Measurements from ENCODE around the gene VSIG10.
A peak's percentile ranks its signal among the peaks of the same experiment; 100 is the strongest.
"Not testable (repeated sequence)": the region's sequence is repeated elsewhere in the genome, so short reads cannot be mapped to it uniquely, and the experiment has no call there.

VSIG10 gene, protein sequence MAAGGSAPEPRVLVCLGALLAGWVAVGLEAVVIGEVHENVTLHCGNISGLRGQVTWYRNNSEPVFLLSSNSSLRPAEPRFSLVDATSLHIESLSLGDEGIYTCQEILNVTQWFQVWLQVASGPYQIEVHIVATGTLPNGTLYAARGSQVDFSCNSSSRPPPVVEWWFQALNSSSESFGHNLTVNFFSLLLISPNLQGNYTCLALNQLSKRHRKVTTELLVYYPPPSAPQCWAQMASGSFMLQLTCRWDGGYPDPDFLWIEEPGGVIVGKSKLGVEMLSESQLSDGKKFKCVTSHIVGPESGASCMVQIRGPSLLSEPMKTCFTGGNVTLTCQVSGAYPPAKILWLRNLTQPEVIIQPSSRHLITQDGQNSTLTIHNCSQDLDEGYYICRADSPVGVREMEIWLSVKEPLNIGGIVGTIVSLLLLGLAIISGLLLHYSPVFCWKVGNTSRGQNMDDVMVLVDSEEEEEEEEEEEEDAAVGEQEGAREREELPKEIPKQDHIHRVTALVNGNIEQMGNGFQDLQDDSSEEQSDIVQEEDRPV

DNA sequence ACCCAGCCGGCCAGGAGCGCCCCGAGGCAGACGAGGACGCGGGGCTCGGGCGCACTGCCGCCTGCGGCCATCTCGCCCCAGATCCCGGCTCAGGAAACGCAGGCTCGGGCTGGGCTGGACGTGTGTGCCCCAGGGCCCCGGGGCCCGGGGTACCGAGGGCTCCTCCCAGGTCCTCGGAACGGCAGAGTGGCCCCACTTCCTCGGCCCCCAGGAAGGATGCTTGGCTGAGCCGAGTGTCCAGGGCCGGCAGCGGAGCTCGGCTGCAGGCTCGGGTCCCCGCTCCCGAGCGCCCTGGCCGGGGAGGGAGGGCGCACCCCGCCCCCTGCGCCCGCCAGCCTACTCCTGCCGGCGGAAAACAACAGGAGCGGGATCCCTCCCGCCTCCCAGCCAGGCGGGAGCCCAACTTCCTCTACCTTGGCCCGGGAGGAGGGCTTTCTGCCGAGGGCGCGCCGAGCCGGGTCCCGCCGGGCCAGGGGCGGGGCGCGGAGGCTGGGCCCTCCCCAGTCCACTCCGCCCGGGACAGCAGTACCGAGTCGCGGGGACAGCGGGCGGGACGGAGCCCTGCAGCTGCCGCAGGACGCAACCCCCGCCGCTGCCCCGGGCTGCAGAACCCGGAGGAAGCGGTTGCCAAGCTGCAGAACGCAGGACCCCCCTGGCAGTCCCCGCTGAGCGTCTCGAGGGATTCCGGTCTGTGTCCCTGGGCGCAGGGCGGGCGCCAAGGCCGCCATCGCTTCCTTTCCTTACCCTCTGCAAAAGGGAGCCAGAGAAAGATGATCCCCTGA is at the start of gene VSIG10:
VSIG10 (minus strand) TSS at position 411 of the 782 bp plus-strand sequence; CDS start at position 71, 340 bp downstream.
- DNase-seq: peak; percentile 62

DNA sequence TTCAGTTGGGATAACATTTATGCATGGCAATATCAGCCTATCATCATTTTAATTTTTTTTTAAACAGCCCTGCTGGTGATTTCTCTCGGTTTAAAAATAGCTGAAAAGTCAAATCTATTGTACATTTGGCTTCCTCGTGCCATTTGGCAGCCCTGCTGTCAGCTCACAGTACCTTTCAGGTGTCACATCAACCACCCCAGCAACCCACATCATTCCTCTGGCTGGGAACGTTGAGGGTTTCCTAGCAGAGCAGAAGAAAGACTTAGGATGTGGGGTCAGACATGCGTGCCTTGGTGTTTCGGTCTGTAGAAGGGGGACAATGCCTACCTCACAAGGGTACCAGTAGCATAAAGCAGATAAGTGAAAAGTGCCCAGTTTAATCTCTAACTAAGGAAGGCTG is 47.9 kb upstream of the VSIG10 start:
- DNase-seq: no peak

GRCh38 chr12:118150625-118151024 is 46.8 kb upstream of the VSIG10 start:
- DNase-seq: peak; percentile 10

- no peak for DNase-seq
These were observed 44.5 kb upstream of the VSIG10 start for GRCh38 chr12:118148287-118148686.

- DNase-seq: no peak
These were observed 42.0 kb upstream of the VSIG10 start for GRCh38 chr12:118145798-118146156.

DNA sequence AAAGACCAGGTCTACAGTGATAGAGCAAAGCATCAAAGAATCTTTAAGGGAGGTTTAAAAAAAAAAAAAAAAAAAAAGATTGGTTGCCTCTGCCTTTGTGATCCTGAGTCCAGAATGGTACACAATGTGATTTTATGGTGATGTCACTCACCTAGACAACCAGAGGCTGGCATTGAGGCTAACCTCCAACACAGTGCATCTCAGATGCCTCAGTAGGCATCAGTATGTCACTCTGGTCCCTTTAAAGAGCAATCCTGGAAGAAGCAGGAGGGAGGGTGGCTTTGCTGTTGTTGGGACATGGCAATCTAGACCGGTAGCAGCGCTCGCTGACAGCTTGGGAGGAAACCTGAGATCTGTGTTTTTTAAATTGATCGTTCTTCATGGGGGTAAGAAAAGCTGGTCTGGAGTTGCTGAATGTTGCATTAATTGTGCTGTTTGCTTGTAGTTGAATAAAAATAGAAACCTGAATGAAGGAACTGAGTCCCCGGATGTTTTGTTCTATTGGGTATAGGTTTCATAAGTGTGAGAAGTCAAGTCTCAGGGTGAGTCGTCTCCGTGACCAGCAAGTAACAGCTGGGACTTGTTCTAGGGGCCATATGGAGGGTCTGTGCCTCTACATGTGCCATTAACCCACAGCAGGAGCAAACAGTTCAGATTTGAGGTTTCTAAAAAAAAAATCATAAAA is 41.4 kb upstream of the VSIG10 start:
- DNase-seq: no peak

GRCh38 chr12:118144499-118144898 is 40.7 kb upstream of the VSIG10 start:
- DNase-seq: no peak

- no peak for DNase-seq
These were observed 37.0 kb upstream of the VSIG10 start for GRCh38 chr12:118140825-118141224.

- DNase-seq: no peak
These were observed 33.4 kb upstream of the VSIG10 start for GRCh38 chr12:118137148-118137678.

GRCh38 chr12:118136559-118137003 is 32.8 kb upstream of the VSIG10 start:
- DNase-seq: peak; percentile 45

DNA sequence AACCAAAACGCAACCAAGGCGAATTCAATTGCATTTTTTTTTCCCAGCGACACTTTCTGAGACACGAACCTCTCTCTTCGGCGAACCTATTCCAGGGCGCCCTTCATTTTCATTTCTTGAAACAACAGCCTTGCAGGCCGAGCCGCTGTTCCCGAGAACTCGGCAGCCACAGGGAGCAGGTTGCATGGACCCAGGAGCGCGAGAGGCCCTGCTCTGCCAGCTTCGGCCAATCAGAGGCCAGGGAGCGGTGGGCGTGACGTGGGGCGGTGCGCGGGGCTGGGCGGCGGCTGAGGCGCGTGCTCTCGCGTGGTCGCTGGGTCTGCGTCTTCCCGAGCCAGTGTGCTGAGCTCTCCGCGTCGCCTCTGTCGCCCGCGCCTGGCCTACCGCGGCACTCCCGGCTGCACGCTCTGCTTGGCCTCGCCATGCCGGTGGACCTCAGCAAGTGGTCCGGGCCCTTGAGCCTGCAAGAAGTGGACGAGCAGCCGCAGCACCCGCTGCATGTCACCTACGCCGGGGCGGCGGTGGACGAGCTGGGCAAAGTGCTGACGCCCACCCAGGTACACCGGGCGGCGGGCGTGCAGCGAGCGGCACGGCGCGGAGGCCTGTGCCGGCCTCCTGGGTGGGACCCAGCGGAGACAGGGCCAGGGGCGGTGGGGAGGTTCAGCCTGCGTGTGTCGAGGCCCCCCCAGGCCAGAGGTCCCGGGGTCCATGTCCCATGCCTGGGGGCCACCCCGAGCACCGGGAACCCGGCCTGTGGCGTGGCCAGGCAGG is 32.2 kb upstream of the VSIG10 start, which contains the start of gene PEBP1:
PEBP1 (plus strand) TSS at position 337 of the 771 bp plus-strand sequence; CDS start at position 423, 86 bp downstream.
- peak; percentile 97 for DNase-seq

DNA sequence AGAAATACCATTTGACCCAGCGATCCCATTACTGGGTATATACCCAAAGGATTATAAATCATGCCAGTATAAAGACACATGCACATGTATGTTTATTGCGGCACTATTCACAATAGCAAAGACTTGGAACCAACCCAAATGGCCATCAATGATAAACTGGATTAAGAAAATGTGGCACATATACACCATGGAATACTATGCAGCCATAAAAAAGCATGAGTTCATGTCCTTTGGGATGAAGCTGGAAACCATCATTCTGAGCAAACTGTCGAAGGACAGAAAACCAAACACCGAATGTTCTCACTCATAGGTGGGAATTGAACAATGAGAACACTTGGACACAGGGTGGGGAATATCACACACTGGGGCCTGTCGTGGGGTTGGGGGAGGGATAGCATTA is 25.6 kb upstream of the VSIG10 start:
- DNase-seq: not testable (repeated sequence)

DNA sequence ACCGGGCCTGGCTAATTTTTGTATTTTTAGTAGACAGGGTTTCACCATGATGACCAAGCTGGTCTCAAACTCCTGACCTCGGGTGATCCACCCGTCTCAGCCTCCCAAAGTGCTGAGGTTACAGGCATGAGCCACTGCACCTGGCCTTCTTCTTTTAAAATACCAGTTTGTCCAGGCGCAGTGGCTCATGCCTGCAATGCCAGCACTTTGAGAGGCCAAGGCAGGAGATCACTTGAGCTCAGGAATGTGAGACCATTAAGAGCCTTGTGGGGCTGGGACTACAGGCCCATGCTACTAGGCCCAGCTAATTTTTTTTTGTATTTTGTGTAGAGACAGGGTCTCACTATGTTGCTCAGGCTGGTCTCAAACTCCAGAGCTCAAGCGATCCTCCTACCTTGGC is 24.1 kb upstream of the VSIG10 start:
- DNase-seq: no peak

DNA sequence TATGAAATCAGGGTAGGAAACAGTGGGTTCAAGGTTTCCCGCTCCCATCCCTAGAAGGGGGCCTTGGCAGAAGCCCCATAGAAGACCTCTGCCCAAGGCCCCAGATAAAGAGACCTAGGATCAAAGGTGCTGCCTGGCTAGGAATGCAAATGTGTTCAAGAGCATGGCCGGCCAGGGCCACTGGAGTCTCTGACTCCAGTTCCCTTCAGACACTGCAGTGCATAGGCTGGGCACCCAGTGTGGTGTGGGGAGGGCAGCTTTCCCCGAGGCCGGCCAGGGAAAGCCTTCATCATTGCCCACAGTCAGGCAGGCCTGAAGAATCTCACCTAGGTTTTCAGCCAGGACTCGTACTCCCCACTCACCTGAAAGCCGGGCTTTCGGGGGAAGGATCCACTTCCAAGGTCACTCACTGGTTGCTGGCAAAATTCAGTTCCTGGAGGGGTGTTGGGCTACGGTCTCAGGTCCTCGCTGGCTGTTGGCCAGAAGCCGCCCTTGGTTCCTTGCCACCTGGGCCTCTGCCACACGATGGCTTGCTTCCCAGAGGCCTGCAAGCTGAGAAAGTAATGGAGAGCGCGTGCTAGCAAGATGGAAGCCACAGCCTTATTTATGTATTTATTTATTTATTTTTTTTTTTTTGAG is 22.4 kb upstream of the VSIG10 start:
- peak; percentile 16 for DNase-seq

DNA sequence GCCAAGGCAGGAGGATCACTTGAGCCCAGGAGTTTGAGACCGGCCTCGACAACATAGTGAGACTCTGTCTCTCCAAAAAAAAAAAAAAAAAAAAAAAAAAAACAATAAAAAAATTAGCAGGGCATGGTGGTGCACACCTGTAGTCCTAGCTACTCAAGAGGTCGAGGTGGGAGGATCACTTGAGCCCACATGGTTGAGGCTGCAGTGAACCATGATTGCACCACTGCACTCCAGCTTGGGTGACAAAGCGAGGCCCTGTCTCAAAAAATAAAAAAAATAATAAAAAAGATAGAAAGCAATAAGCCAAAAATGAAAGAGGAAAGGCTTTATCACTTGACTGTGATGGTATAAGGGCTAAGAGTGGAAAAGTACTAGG is 21.9 kb upstream of the VSIG10 start:
- DNase-seq: no peak

DNA sequence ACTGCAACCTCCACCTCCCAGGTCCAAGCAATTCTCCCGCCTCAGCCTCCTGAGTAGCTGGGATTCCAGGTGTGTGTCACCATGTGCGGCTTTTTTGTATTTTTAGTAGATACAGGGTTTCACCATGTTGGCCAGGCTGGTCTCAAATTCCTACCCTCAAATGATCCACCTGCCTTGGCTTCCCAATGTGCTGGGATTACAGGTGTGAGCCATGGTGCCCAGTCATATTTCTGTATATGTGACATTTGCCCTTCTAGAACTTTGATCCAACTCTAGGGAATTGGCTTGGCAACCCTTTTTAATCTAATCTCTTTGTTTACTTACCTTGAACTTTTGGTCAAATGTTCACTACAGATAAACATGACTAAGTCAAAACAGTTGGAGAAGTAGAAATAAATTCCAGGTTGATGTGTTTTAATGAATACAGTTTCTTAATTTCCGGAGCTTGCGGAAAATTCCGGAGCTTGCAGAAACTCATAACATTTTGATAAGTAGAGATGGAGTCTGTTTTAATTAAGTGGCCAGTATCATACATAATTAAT is 20.6 kb upstream of the VSIG10 start:
- DNase-seq: no peak

GRCh38 chr12:118122264-118122663 is 18.5 kb upstream of the VSIG10 start:
- no peak for DNase-seq

DNA sequence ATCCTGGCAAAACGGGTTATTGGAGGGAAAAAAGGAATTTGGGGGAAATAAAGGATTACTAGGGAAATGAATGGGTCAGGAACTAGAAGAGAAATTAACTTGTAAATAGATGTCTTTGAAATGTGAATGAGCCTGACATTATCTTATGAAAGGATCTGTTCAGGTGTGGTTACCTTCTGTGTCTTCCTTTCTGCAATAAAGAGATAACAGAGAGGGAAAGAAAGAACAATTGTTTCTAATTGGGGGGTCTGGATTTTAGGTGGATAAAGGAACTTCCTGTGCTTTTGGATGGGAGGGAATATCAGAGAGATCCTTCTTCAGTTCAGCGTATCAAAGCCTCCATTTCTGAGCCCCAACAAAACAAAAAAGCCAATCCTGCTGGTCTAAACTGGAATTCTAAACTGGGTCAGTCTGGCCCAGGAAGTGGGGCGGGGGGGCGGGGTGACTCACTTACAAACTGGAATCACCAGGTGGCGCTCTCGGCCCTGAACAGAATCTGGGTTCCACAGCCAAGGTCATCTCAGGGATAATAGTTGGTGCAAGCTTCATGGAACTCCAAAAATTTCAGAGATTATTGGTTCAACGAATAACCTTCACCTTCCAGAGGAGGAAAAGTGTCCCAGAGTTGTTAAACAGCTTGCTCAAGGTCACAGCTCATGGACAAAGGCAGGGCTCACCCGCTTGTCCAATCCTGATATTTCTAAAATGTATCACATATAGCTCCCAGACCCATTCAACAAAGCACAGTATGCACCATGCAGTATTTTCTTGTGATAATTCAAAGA is 17.0 kb upstream of the VSIG10 start:
- DNase-seq: peak; percentile 85

DNA sequence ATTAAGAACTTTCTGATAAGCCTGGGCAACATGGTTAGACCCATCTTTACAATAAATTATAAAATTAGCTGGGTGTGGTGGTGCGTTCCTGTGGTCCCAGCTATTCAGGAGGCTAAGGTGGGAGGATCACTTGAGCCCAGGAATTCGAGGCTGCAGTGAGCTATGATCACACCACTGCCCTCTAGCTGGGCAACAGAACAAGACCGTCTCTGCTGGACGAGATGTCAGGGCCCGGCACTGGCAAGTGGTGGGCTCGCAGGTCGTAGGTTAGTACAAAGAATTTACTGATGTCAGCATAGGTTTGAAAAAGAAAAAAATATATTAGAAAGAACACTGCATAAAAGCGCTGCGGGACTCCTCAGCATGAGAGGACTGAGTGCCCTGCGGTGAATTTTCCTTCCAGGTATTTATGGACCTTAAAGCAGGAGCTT is 15.7 kb upstream of the VSIG10 start:
- DNase-seq: no peak

GRCh38 chr12:118109088-118109487 is 5.3 kb upstream of the VSIG10 start:
- no peak for DNase-seq

Data from midbrain (tissue), 1 donor.